Ascending aorta (tissue), 2 donors: ENCODE data around the gene SRSF4. TPM values are rescaled to one million over a fixed set of nuclear protein-coding genes. Genes with fewer than 3 reads are reported as not detected.

Experiments used
- DNase-seq, 2 donors: peaks; one replicate each; pipeline ENCODE4 v3.0.0-alpha.2; 2019; ENCODE audit warnings: low spot score in 2 of 2
- H3K27ac ChIP-seq, 2 donors: fragments of 200-600 bp; sonication (generic); one replicate each; pipeline ENCODE4 v1.5.1; 2016 to 2017; ENCODE audit warnings: mild to moderate bottlenecking in 1 of 2
- H3K27me3 ChIP-seq: fragments of 200-600 bp; sonication (generic); one replicate; pipeline ENCODE4 v1.5.1; 2017
- H3K36me3 ChIP-seq, 2 donors: fragments of 200-600 bp; sonication (generic); one replicate each; pipeline ENCODE4 v1.5.1; 2016
- H3K4me1 ChIP-seq, 2 donors: fragments of 200-600 bp; sonication (generic); one replicate each; pipeline ENCODE4 v1.5.1; 2016 to 2017; ENCODE audit warnings: mild to moderate bottlenecking in 1 of 2
- H3K4me3 ChIP-seq, 2 donors: fragments of 200-600 bp; sonication (generic); one replicate each; pipeline ENCODE4 v1.5.1; 2016 to 2017; ENCODE audit warnings: mild to moderate bottlenecking in 1 of 2
- H3K9me3 ChIP-seq, 2 donors: fragments of 200-600 bp; sonication (generic); one replicate each; pipeline ENCODE4 v1.5.1; 2016
- intact Hi-C: fragments of 100-400 bp; cut with DNase I; formaldehyde crosslinking; loops from one replicate; pipeline ENCODE4 v1.15.1; 2023
- total RNA-seq: library from RNA; depleted of rRNA; stranded (reverse); fragments of >200 nt; gene quantifications from one replicate; pipeline ENCODE4 v1.1.0, GENCODE V29; 2016
- TF ChIP-seq, protein P1 (sequence below), 3 experiments: fragments of 200-600 bp in 2 of 3; fragments of 450-650 bp in 1 of 3; sonication (generic) in 2 of 3; IDR thresholded peaks; one replicate each; pipeline ENCODE4 v1.5.1; 2016 to 2019; ENCODE audit warnings: antibody characterized with exemption in 3 of 3, mild to moderate bottlenecking in 1 of 3, moderate library complexity in 1 of 3

Gene SRSF4
- total RNA-seq, 1 donor from 2014 or later: 49.1 TPM

DNA sequence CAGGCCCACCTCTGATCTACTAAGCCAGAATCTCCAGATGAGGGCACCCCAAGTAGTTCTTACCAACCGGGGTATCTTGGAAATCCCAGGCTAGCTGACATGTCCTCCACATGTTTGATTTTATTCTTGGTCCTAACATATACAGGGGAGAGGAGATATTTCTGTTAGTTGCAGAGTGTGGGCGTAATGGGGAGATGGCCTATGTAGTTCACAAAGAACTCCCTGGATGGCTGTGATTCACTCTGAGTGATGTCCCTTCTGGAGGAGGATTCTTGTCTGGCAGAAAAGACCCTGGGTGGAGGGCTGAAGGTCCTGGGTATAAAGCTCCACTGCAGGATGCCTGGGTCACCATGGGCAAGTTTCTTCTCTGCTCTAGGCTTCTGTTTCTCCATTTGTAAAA is 35.9 kb upstream of the SRSF4 start:
- TF ChIP-seq, protein P1, sequence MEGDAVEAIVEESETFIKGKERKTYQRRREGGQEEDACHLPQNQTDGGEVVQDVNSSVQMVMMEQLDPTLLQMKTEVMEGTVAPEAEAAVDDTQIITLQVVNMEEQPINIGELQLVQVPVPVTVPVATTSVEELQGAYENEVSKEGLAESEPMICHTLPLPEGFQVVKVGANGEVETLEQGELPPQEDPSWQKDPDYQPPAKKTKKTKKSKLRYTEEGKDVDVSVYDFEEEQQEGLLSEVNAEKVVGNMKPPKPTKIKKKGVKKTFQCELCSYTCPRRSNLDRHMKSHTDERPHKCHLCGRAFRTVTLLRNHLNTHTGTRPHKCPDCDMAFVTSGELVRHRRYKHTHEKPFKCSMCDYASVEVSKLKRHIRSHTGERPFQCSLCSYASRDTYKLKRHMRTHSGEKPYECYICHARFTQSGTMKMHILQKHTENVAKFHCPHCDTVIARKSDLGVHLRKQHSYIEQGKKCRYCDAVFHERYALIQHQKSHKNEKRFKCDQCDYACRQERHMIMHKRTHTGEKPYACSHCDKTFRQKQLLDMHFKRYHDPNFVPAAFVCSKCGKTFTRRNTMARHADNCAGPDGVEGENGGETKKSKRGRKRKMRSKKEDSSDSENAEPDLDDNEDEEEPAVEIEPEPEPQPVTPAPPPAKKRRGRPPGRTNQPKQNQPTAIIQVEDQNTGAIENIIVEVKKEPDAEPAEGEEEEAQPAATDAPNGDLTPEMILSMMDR (IDR thresholded peaks at IDR 0.05): no peak
- H3K4me3 ChIP-seq: no peak overlapping the region
- intact Hi-C loops: no loop called here
- no peaks in the 10 kb centered on the region for H3K27me3 ChIP-seq
- no peaks in the 10 kb centered on the region for H3K4me1 ChIP-seq
- no peak overlapping the region for H3K27ac ChIP-seq
- peaks cover 19 to 30% of the 10 kb centered on the region in 2 donors for H3K36me3 ChIP-seq
- no peaks in the 10 kb centered on the region for H3K9me3 ChIP-seq
- DNase-seq: no peak

DNA sequence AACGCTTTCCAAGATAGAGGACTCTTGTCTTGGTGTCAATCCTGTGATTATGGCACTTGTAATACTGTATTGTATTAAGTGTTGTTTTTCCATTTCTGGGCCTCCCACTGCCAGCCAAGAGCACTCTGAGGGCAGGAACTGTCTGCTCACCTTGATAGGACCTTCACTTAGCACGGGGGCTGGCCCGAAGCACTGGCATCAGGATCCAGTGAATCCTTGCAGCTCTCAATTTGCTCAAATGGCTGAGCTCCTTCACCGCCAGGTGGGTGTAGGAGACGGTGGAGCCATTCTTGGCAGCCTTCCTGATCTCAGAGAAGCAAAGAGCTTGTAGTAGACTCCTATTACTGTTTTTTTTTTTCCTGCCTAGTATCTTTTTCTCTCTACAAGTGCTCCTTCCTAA is 31.4 kb upstream of the SRSF4 start:
- no peaks in the 10 kb centered on the region for H3K27me3 ChIP-seq
- H3K4me3 ChIP-seq: no peak overlapping the region
- H3K36me3 ChIP-seq: peaks cover 22 to 46% of the 10 kb centered on the region in 2 donors
- TF ChIP-seq, protein P1 (IDR thresholded peaks at IDR 0.05): no peak
- no peak for DNase-seq
- no peaks in the 10 kb centered on the region for H3K9me3 ChIP-seq
- H3K27ac ChIP-seq: no peak overlapping the region
- H3K4me1 ChIP-seq: no peaks in the 10 kb centered on the region
- intact Hi-C loops: no loop called here

DNA sequence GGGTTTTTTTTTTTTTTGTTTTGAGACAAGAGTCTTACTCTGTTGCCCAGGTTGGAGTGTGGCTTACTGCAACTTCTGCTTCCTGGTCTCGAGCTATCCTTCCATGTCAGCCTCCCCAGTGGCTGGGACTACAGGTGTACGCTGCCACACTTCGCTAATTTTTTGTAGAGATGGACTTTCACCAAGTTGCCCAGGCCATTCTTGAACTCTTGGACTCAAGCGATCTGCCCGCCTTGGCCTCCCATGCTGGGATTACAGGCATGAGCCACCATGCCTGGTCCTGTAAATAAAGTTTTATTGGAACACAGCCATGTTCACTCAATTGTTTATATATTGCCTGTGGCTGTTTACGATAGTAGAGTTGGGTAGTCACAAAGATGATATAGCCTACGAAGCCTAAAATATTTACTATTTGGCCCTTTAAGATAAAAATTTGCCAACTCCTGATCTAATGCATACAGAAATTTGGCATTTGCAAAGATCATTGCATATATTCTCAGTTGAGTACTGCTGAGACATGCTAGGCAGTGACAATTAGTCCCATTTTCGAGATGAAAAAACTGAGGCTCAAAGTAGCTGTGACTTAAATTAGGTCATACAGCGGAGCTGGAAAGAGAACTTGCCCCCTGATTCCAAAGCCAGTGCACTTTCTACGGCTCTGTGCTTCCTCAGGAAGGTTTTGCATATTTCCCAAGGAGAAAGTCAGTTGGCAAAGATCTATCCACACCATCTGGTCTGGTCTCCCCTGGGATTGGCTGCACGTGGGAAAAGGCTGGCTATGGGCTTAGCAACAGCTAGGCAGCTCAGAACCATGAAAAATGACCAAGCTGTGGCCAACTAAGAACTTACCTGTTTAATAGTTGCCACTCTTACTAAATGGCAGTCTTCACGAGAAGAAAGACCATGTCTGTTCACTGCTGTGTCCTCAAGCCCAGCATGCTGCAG is 29.7 kb upstream of the SRSF4 start:
- TF ChIP-seq, protein P1 (IDR thresholded peaks at IDR 0.05): no peak
- Histone ChIP-seq H3K4me1 (no peaks in the 10 kb centered on the region), H3K36me3 (peaks cover 22 to 47% of the 10 kb centered on the region in 2 donors), H3K27me3 (no peaks in the 10 kb centered on the region), H3K9me3 (no peaks in the 10 kb centered on the region), H3K27ac (no peak overlapping the region), H3K4me3 (no peak overlapping the region)
- intact Hi-C loops: no loop called here
- no peak for DNase-seq

DNA sequence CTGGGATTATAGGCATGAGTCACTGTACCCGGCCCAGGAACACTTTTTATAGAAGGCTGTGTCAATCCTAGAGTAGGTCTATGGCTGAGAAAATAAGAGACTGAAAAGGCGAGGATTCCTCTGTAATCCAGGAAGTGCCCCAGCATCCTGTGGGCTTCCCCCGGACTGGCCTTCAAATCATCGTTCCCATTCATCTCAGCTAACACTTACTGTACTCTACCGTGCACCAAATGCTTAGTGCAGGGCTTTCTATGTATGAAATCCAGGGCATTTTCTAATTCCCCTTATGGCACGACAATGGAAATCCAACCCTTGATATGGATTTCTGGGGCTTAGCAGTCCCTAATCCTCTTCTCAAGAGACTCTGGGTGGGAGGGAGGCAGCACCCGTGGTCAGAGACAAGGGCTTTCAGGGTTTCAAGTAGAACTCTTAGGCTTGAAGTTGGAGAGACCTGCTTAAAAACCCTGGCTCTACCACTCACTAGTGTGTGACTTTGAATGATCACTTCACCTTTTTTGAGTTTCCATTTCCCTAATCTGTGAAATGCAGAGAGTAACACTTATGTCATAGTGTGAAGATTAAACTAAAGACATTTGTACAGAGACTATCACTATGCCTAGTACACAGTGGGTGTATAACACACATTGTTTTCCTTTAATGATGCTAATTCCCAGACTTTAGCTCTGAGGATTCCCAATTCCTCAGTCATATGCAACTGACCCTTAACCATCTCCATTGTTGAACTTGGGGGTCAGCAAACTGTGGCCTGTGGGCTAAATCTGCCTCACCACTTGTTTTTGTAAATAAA is 28.8 kb upstream of the SRSF4 start:
- TF ChIP-seq, protein P1 (IDR thresholded peaks at IDR 0.05): no peak
- H3K4me3 ChIP-seq: no peak overlapping the region
- no peaks in the 10 kb centered on the region for H3K4me1 ChIP-seq
- H3K27ac ChIP-seq: no peak overlapping the region
- no peak for DNase-seq
- intact Hi-C loops: no loop called here
- H3K9me3 ChIP-seq: no peaks in the 10 kb centered on the region
- H3K36me3 ChIP-seq: peaks cover 24 to 48% of the 10 kb centered on the region in 2 donors
- H3K27me3 ChIP-seq: no peaks in the 10 kb centered on the region

DNA sequence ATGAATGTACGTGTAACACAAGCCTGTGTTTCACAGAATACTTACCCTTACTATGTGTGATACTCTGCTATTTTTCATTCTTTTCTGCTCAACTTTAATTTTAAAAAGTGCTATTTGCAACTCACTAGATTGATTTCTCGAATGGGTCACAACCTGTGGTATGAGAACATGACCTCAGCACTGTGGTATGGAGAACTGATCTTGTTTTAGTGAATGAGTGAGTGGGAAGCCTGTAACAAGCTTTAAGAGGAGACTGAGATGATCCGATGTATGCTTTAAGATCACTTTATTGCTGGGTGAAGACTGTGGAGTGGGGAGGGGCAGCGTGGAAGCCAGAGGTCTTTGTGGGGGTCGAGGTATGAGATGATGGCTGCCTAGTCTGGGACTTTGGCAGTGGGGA is 27.5 kb upstream of the SRSF4 start:
- Histone ChIP-seq H3K4me1 (no peaks in the 10 kb centered on the region), H3K4me3 (no peak overlapping the region), H3K27me3 (no peaks in the 10 kb centered on the region), H3K9me3 (no peaks in the 10 kb centered on the region), H3K36me3 (peaks cover 17 to 48% of the 10 kb centered on the region in 2 donors), H3K27ac (no peak overlapping the region)
- intact Hi-C loops: no loop called here
- TF ChIP-seq, protein P1 (IDR thresholded peaks at IDR 0.05): no peak
- DNase-seq: no peak
